Neutrophil (primary cell): ENCODE results near the gene ALG1.

Experiments used
- H3K27ac ChIP-seq: fragments of 200-600 bp; sonication (generic); 2 replicates; pipeline ENCODE4 v1.5.1; 2016; ENCODE audit warnings: mild to moderate bottlenecking, moderate library complexity
- H3K27me3 ChIP-seq: fragments of 200-600 bp; sonication (generic); 2 replicates; pipeline ENCODE4 v1.6.0; 2016; ENCODE audit warnings: mild to moderate bottlenecking
- H3K36me3 ChIP-seq: fragments of 200-600 bp; sonication (generic); 2 replicates; pipeline ENCODE4 v1.5.1; 2017
- H3K4me1 ChIP-seq, 2 experiments: fragments of 200-600 bp in 1 of 2; sonication (generic) in 1 of 2; 1 replicate in 1 of 2; 2 replicates in 1 of 2; pipeline versions ENCODE4 v1.5.1 to v1.6.1; 2013 to 2016; ENCODE audit warnings: low read depth in 1 of 2, low read length in 1 of 2, mild to moderate bottlenecking in 1 of 2, moderate library complexity in 1 of 2; ENCODE audit not compliant: control insufficient read depth in 1 of 2, insufficient read depth in 1 of 2
- H3K4me3 ChIP-seq, 2 experiments: fragments of 200-600 bp in 1 of 2; sonication (generic) in 1 of 2; 1 replicate in 1 of 2; 2 replicates in 1 of 2; pipeline ENCODE4 v1.5.1; 2013 to 2016; ENCODE audit warnings: low read depth in 1 of 2, low read length in 1 of 2, mild to moderate bottlenecking in 1 of 2, moderate library complexity in 1 of 2
- H3K9me3 ChIP-seq: fragments of 200-600 bp; sonication (generic); 2 replicates; pipeline ENCODE4 v1.5.1; 2016
- CTCF ChIP-seq: fragments of 200-600 bp; sonication (generic); IDR thresholded peaks from 2 replicates; pipeline ENCODE4 v1.5.1; 2016; ENCODE audit warnings: antibody characterized with exemption

The ALG1 gene

GRCh38 chr16:5071681-5072333 lies at the start of gene ALG1:
ALG1 (plus strand) TSS chr16:5071843; CDS start chr16:5071850, 7 bp downstream.
- Histone ChIP-seq H3K36me3 (peaks cover 13% of the 10 kb centered on the region), H3K9me3 (no peaks in the 10 kb centered on the region), H3K4me3 (peak within 1 kb of the TSS; percentile 73 to 75), H3K4me1 (peaks cover 14 to 18% of the 10 kb centered on the region in 2 experiments), H3K27me3 (peaks cover 6% of the 10 kb centered on the region), H3K27ac (peak within 1 kb of the TSS; percentile 69)
- no peak for TF ChIP-seq CTCF

- no peak for TF ChIP-seq CTCF
- no peaks in the 10 kb centered on the region for H3K27me3 ChIP-seq
- peaks cover 5% of the 10 kb centered on the region for H3K36me3 ChIP-seq
- no peak overlapping the region for H3K27ac ChIP-seq
- no peaks in the 10 kb centered on the region for H3K4me1 ChIP-seq
- H3K9me3 ChIP-seq = no peaks in the 10 kb centered on the region
- H3K4me3 ChIP-seq = no peak overlapping the region
These were observed 49.1 kb upstream of the ALG1 start for GRCh38 chr16:5022521-5022920.

GRCh38 chr16:5024632-5025031 lies 47.0 kb upstream of the ALG1 start:
- Histone ChIP-seq H3K4me3 (no peak overlapping the region), H3K27me3 (no peaks in the 10 kb centered on the region), H3K27ac (no peak overlapping the region), H3K36me3 (peaks cover 10% of the 10 kb centered on the region), H3K9me3 (no peaks in the 10 kb centered on the region), H3K4me1 (no peaks in the 10 kb centered on the region)
- TF ChIP-seq CTCF = no peak

- H3K27me3 ChIP-seq = no peaks in the 10 kb centered on the region
- H3K4me3 ChIP-seq = no peak overlapping the region
- no peak for TF ChIP-seq CTCF
- H3K36me3 ChIP-seq = peaks cover 10% of the 10 kb centered on the region
- H3K4me1 ChIP-seq = no peaks in the 10 kb centered on the region
- H3K27ac ChIP-seq = no peak overlapping the region
- H3K9me3 ChIP-seq = no peaks in the 10 kb centered on the region
These were observed 46.4 kb upstream of the ALG1 start for GRCh38 chr16:5025171-5025632.

GRCh38 chr16:5026664-5027063 lies 45.0 kb upstream of the ALG1 start:
- Histone ChIP-seq H3K36me3 (peaks cover 10% of the 10 kb centered on the region), H3K4me3 (no peak overlapping the region), H3K9me3 (no peaks in the 10 kb centered on the region), H3K4me1 (no peaks in the 10 kb centered on the region), H3K27ac (no peak overlapping the region), H3K27me3 (no peaks in the 10 kb centered on the region)
- no peak for TF ChIP-seq CTCF
